ENCODE results near the gene CFAP210.
"Not testable (repeated sequence)": the region's sequence is repeated elsewhere in the genome, so short reads cannot be mapped to it uniquely, and the experiment has no call there.

The CFAP210 gene

DNA sequence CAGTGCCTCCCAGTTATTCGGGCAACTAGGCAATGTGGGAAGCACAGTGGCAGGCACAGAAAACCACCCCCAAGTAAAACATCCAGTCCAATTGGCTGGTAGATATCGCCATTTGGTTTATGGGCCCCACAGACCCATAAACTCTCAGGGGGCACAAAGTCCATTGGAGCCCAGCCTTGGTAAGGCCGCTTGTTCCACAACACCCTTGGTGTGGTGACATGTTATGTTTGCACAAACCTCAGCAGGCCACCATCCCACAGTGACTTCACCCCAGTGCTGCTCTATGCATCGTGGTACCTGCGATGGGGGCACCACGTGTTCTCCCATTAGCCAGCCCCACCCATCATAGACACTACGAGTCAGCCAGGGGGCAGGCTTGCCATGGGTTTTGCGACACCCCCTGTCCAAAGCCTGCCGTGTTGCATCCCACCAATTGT lies 18.6 kb upstream of the CFAP210 start:
- DNase-seq: no peak

DNA sequence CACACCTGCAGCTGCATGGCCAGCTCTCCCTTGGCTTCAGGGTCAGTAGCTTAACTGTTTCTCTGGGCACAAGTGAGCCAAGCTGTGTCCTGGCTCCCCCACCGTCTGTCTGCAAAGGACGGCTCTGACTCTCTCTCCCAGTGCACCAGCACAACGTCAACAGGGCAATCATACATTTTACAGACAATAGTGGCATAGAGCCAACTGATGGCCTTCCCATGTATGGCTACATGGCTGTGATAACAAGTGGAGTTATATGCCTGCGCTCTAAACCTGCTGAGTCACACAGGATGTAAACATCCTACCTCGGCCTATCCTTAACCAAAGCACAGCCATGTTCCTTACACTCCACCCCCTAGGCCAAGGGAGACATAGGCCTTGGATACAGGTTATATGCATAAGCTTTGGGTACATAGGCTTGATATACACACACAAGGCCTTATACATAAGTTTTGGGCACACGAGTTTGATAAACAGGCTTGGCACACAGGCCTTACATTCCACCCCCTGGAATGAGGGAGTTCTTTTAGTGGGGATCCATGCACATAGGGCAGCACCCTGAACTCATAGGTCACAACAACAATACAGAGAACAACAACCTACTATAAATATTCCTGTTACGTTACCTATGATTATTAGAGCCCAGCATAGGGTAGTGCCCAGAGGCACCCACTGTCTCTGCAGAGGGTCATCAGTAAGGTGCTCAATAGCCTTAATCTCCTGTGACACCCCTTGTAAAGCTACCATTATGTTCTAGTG lies 17.7 kb upstream of the CFAP210 start:
- peak; percentile 24 for DNase-seq

DNA sequence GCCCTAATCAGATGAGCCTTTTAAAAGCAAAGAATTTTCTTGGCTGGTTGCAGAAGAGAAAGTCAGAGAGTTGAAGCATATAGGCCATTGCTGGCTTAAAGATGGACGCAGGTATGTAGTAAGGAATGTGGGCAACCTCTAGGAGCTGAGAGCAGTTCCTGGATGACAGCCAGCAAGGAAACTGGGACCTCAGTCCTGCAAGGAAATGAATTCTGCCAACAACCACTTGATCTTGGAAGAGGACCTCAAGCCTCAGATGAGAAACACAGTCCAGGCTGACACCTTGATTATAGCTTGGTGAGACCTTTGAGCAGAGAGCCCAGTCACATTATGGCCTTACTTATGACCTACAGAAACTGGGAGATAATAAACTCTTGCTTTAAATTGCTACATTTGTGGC lies 15.8 kb upstream of the CFAP210 start:
- no peak for DNase-seq

DNA sequence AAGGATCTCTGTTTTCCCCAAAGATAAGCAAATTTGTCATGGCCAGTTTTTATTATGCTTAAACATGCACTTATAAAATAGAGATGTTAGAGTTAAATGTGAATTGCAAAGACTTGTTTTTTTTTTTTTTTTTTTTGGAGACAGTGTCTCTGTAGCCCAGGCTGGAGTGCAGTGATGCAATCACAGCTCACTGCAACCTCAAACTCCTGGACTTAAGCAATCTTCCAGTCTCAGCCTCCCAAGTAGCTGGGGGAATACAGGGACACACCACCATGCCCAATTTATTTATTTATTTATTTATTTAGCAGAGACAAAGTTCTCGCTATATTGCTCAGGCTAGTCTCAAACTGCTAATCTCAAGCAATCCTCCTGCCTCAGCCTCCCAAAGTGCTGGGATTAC lies 15.1 kb upstream of the CFAP210 start:
- DNase-seq: no peak

DNA sequence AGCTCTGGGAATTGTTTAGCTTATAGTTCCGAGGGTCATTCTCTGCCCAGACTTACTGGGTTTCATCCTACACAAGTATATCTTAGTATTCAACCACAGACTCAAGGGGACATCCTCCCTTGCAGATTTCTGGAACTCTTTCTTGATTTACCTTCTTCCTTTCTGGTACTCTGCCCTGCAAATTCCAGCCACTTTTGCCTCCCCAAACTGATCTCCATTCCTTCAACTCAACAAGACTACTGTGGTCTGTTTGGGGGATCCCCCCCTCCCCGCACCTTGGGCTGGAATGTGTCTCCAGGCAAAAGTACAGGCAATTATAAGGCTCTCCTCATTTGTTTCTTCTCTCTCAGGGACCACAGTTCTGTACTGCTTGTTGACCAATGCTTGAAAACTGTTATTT lies 13.4 kb upstream of the CFAP210 start:
- no peak for DNase-seq

DNA sequence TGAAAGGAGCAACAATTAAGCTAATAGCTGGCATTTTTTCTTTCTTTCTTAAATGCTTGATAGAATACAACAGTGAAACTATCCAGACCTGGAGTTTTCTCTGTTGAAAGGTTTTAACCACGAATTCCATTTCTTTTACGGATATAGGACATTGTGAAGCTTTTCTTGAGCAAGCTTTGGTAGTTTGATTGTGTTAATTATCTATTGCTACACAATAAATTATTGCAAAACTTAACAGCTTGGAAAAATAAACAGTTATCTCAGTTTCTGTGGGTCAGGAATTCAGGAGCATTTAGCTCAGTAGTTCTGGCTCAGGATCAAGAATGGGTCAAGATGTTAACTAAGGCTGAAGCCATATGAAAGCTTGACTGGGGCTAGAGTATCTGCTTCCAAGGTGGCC lies 11.7 kb upstream of the CFAP210 start:
- DNase-seq: no peak

DNA sequence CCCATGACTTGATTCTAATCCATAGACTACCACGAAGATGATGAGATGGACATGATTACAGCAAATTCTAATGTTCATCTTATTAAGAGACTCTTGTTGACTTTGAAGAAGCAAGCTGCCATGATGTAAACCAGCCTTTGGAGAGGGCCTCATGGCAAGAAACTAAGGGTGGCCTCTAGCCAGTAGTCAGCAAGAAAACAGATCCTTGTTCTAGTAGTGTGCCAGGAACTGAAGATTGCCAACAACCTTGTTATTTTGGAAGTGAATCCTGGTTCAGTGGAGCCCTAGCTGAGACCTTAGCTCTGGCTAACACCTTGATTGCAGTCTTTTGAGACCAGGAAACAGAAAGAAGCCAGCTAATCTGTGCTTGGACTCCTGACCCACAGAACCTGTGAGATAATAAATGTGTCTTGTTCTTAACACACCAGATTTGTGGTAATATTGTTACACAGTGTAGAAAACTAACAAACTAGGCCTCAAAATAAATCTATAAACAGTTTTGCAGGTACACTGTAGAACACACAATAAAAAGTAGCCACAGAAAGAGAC lies 10.0 kb upstream of the CFAP210 start:
- no peak for DNase-seq

DNA sequence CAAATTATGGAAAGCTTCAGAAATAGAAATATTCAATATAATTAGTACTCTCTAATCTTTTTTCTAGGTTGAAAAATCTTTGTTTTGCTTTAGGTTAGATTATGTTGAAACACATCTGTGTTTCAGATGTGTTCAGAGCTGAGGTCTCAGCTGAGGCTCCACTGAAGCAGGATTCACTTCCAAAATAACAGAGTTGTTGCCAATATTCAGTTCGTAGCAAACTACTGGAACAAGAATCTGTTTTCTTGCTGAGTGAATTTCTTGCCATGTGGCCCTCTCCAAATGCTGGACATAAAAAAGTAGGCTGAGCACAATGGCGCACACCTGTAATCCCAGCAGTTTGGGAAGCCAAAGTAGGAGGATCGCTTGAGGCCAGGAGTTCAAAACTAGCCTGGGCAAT lies 8.8 kb upstream of the CFAP210 start:
- DNase-seq: no peak

DNA sequence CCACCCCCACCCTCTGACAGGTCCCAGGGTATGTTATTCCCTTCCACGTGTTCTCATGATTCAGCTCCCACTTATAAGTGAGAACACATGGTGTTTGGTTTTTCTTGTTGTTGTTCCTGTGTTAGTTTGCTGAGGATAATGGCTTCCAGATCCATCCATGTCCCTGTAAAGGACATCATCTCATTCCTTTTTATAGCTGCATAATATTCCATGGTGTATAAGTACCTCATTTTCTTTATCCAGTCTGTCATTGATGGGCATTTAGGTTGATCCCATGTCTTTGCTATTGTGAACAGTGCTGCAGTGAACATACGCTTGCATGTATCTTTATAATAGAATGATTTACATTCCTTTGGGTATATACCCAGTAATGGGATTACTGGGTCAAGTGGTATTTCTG lies 5.0 kb upstream of the CFAP210 start:
- not testable (repeated sequence) for DNase-seq

DNA sequence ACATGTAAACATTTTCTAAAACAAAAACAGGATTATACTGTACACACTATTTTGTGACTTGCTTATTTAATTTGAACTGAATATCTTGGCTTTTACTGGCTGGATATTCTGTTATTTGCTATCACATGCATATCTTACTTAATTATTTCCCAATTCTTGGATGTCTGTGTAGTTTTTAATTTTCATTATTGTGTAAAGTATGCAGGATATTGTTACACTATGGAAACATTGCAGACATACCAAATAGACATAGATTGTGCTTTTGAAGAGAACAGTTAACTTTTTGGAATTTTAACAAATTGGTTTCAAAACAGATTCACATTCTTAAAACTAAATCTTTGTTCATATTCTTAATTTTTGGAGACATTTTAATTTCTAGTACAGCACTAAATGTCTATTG lies 2.2 kb upstream of the CFAP210 start:
- DNase-seq: no peak

DNA sequence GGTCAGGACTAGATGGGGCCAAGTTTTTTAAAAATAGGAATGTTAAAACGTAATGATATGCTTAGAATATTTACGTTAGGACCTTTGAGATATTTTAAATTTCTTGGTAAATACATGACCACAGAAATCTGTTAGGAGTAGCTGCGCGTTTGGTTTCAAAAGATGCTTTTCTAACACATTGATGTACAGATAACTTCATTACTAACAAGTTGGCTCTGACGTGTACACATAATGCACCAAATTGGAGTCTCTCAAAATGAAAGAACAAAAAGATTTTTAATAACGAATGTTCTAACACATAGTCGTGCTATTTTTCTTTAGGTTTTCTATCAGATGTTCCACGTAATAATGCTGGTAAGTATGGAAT lies 672 bp upstream of the CFAP210 start:
- DNase-seq: peak; percentile 46

DNA sequence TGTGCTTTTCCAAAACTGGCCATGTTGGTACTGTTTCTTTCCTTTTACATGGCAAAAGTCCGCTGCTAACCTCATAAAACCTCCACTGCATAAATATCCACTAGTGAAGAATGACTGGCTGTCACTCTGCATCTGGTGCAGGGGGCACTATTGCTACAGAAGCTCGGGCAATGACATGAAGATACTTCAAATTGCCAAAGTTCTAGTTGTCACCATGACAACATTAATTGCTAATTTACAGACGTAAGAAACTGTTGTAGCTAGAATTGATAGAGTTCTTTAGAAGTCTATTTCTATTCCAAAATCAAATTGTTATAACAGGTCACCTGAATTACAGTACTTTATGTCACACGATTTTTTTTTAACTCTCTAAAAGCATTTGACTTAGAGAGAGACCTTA lies 845 bp downstream of the CFAP210 start:
- peak; percentile 49 for DNase-seq

DNA sequence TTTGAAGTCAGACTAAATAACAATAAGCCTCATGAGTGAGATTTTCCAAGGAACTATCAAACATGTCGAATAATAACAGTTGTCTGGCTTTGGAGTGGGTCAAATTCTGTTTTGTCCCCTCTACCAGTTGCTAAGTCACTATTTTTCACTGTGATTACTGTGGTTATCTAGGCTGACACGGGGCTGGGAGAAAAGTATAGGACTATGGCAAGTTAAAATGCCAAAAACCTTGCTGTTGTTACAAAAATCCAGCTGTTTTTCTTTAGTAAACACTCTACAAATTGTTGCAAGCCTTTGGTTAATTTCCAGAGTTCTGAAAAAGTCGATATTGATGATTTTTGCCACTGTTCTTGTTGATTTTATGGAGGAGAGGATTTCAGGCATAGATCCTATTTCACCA lies 1.5 kb downstream of the CFAP210 start:
- DNase-seq: no peak

DNA sequence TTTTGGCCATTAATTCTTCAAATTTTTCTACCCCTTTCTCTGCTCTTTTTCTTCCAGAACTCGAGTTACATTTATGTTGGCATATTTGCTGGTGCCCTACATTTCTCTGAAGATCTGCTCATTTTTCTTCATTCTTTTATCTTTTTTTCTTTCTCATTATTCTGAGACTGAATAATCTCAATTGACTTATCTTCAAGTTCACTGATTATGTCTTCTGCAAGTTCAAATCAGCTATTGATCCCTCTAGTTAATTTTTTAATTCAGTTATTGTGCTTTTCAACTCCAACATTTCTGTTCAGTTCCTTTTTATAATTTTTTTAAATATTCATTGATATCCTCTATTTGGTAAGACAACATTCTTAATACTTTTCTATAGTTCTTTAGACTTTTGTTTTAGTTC lies 3.2 kb downstream of the CFAP210 start:
- DNase-seq: no peak

DNA sequence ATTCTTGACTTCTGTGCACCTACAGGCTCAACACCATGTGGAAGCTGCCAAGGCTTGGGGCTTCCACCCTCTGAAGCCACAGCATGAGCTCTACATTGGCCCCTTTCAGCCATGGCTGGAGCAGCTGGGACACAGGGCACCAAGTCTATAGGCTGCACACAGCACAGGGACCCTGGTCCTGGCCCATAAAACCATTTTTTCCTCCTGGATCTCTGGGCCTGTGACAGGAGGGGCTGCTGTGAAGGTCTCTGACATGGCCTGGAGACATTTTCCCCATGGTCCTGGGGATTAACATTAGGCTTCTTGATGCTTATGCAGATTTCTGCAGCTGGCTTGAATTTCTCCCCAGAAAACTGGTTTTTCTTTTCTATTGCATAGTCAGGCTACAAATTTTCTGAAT lies 6.3 kb downstream of the CFAP210 start:
- not testable (repeated sequence) for DNase-seq

DNA sequence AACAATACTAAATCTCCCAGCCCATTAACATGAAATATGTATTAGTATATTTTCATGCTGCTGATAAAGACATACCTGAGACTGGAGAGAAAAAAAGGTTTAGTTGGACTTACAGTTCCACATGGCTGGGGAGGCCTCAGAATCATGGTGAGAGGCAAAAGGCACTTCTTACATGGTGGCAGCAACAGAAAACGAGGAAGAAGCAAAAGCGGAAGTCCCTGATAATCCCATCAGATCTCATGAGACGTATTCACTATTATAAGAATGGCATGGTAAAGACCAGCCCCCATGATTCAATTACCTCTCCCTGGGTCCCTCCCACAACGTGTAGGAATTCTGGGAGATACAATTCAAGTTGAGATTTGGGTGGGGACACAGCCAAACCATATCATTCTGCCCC lies 7.4 kb downstream of the CFAP210 start:
- DNase-seq: not testable (repeated sequence)

DNA sequence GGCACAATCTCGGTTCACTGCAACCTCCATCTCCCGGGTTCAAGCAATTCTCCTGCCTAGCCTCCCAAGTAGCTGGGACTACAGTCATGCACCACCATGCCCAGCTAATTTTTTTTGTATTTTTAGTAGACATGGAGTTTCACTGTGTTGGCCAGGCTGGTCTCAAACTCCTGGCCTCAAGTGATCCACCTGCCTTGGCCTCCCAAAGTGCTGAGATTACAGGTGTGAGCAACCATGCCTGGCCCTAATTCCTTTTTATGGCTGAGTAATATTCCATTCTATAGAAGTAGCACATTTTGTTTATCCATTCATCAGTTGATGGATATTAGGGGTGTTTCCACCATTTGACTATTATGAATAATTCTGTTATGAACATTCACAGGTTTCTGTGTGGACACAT lies 9.5 kb downstream of the CFAP210 start:
- not testable (repeated sequence) for DNase-seq

DNA sequence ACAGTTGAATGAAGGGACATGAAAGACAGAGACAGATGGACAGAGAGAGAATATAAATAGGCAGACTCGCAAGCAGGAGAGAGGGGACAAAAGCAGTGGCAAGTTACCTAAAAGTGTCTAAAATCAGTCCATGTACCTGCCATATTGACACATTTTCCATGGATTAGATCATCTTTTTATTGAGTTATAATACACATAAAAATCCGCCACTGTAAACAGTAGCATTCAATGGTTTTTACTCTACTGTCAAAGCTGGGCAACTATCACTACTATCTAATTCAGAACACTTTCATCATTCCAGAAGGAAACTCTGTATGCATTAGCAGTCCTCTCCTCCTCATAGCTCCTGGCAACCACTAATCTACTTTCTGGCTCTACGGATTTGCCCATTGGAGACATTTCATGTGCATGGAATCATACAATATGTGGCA lies 10.1 kb downstream of the CFAP210 start:
- no peak for DNase-seq

DNA sequence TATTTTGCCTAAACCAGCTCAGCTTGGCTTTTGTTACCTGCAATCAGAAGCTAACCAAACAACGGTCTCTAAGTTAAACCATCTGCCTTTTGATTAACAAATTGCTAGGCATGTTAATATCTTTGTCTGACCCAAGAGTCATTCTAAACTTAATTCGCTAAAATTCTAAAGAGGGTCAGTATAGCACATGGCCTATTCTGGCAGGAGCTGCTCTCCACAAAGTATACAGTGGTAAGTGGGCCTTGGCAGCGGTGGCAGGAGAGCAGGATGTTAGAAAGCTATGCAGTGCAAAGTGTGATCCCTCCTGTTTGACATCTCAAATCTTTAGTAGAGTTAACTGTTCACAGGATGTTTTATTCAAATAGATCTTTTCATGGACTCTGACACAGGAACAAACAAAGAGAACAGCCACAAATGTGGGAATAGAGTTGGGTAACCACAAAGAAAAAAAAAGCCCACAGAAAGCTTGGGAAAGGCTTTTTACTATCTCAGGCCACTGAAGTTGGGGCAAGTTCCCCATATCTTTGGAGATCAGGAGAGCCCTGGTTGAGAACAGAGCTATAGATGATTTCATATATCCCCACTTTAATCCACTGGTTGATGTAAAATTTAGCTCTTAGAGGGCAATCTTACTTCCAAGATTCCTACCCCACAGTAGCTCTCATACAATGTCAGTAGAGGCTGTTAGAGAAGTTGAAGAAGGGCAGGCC lies 10.6 kb downstream of the CFAP210 start:
- DNase-seq: peak; percentile 29

DNA sequence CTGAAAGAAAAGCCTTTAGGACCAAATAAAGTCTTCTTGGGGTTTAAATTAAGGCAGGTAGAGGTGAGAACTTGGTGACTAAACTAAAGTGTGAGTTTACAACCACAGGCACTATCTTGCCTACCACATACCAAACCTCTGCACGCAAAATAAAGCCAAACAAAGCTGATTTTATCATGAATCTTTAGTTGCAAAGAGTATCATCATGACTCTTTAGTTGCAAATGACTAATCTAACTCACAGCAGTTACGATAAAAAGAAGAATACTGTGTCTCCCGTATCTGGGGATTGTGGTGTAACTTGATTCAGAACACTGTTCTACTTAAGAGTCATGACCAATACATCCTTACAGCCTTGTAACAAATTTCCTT lies 11.2 kb downstream of the CFAP210 start:
- DNase-seq: peak; percentile 61

DNA sequence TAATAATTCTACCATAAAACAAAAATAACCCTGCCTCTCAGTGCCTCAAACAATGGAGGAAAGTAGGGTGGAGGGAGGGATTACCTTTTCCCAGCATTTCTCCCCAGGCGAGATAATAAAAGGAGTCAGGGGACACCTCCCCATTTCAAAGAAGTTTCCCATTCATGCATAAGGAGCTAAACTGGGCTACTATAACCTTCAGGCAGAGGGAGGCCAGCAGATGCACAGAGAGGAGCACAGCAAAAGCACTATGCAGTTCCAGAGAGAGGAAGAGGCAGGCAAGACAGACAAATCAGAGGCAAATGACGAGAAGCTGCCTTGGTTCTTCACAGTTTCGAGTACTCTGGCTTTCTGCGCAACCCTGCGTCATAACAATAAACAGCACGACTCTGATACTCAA lies 17.4 kb downstream of the CFAP210 start:
- DNase-seq: no peak

DNA sequence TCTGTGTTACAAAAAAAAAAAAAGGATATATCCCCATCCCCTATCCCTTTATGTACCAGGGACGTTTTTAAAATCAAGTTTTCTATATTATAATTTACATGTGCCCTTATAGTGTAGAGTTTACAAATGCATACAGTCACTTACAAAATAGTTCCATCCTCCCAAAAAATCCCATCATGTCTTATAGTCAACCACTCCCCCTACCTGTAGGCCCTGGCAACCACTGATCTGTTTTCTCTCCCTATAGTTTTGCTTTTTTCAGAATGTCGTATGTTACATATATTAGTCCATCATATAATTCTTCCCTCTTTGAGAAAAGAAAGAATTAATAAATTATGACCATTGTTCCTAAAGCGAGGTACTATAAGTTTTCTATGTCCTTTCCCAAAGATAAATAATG lies 17.8 kb downstream of the CFAP210 start:
- DNase-seq: no peak

DNA sequence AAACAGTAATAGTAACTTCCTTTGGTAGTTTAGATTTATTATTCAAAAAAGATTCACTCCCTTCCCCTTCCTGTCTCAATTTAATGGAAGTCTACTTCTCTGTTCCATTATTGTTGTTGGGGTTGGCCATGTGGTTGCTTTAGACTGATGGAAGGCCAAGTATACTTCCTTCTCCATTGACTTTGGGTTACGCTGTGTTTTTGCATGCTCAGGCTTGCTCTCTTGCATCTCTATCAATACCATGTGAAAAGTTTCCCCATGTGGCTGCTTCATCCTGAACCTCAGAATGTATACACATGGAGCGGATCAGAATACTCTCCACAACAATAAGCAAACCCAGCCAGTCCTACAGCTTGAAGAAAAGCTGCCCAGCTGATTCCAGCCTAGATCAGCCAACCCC lies 20.3 kb downstream of the CFAP210 start:
- no peak for DNase-seq

DNA sequence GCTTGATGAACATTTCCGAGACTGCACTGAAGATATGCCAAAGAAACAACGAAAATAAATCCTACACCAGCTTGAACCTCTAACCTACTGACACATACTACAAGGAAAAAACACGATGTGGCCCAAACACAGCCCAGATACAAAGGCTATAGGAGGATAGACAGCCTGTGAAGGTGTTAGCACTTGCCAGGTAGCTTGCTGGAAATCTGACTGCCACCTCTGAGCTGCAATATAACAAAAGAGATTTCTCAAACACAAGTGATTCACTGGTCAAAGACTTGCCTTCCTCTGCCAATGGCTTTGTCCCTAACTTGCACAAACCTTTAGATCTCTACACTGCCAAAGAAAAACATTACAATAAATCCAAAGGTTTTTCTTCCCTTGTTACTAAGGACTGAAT lies 21.1 kb downstream of the CFAP210 start:
- DNase-seq: no peak

DNA sequence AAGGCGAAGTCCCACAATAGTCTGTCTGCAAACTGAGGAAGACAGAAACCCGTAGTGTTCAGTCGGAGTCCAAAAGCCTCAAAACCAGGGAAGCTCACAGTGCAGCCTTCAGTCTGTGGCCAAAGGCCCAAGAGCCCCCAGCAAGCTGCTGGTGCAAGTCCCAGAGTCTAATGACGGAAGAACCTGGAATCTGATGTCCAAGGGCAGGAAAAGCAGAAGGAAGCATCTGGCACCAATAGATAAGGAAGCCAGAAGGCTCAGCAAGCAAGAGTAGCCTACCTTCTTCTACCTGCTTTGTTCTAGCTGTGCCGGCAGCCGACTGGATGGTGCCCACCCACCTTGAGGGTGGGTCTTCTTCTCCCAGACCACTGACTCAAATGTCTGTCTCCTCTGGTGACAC lies 21.8 kb downstream of the CFAP210 start:
- no peak for DNase-seq
